Spleen (tissue), 11 donors: ENCODE measurements around the gene MYBPC3. TPM values are rescaled to one million over a fixed set of nuclear protein-coding genes. Genes with fewer than 3 reads are reported as not detected.
A peak's percentile ranks its signal among the peaks of the same experiment; 100 is the strongest.

ENCODE experiments used
- DNase-seq: peaks from one replicate; pipeline ENCODE4 v3.0.0-alpha.2; 2020
- H3K27ac ChIP-seq, 8 donors: fragments of 200-600 bp; sonication (generic) in 7 of 8; 1 replicate in 4 of 8; 2 replicates in 4 of 8; pipeline versions ENCODE4 v1.5.0 to v1.8.0; 2016 to 2021; ENCODE audit warnings: inconsistent platforms in 4 of 8, mild to moderate bottlenecking in 4 of 8, moderate library complexity in 1 of 8
- H3K27me3 ChIP-seq, 7 donors: fragments of 200-600 bp; sonication (generic) in 6 of 7; replicated peaks in 1 of 7; 1 replicate in 4 of 7; 2 replicates in 3 of 7; pipeline versions ENCODE4 v1.5.0 to v1.8.0; 2016 to 2021; ENCODE audit warnings: inconsistent platforms in 3 of 7, mild to moderate bottlenecking in 1 of 7
- H3K36me3 ChIP-seq, 6 donors: fragments of 200-600 bp; sonication (generic) in 5 of 6; 1 replicate in 4 of 6; 2 replicates in 2 of 6; pipeline versions ENCODE4 v1.5.0 to v1.8.0; 2016 to 2021; ENCODE audit warnings: inconsistent platforms in 2 of 6
- H3K4me1 ChIP-seq, 6 donors: fragments of 200-600 bp; sonication (generic) in 5 of 6; 1 replicate in 3 of 6; 2 replicates in 3 of 6; pipeline versions ENCODE4 v1.5.0 to v1.8.0; 2016 to 2021; ENCODE audit warnings: inconsistent platforms in 3 of 6
- H3K4me3 ChIP-seq, 8 donors: fragments of 200-600 bp; sonication (generic) in 7 of 8; 1 replicate in 4 of 8; 2 replicates in 4 of 8; pipeline versions ENCODE4 v1.5.0 to v1.8.0; 2016 to 2021; ENCODE audit warnings: inconsistent platforms in 4 of 8, mild to moderate bottlenecking in 4 of 8, moderate library complexity in 2 of 8
- H3K9me3 ChIP-seq, 8 donors: fragments of 200-600 bp; sonication (generic) in 7 of 8; 1 replicate in 4 of 8; 2 replicates in 4 of 8; pipeline versions ENCODE4 v1.5.0 to v1.8.0; 2016 to 2021; ENCODE audit warnings: inconsistent platforms in 4 of 8
- CTCF ChIP-seq, 11 experiments: fragments of 200-600 bp in 7 of 11; fragments of 450-650 bp in 4 of 11; sonication (generic) in 4 of 11; IDR thresholded peaks in 8 of 11; conservative IDR thresholded peaks in 3 of 11; 1 replicate in 7 of 11; 2 replicates in 4 of 11; pipeline versions ENCODE4 v1.4.0 to v1.8.0; 2016 to 2021; ENCODE audit warnings: antibody characterized with exemption in 11 of 11, inconsistent platforms in 4 of 11, mild to moderate bottlenecking in 1 of 11
- POLR2A ChIP-seq, 3 donors: fragments of 450-650 bp; IDR thresholded peaks; one replicate each; pipeline ENCODE4 v1.5.1; 2017; ENCODE audit warnings: antibody characterized with exemption in 3 of 3, mild to moderate bottlenecking in 1 of 3
- POLR2AphosphoS5 ChIP-seq, 3 donors: sonication (generic); formaldehyde crosslinking; IDR thresholded peaks; one replicate each; pipeline ENCODE4 v1.5.1; 2017; ENCODE audit warnings: antibody characterized with exemption in 3 of 3
- WGBS, 5 donors: extraction: QIAGEN DNeasy Blood & Tissue Kit in 3 of 5; methylation state at CpG; one replicate each; pipeline versions ENCODE4 v1.1.5 to v1.1.7; 2013 to 2018; 5-methylcytosine and 5-hydroxymethylcytosine counted together
- intact Hi-C: fragments of 100-400 bp; cut with DNase I; formaldehyde crosslinking; loops from one replicate; pipeline ENCODE4 v1.15.0; 2023; ENCODE audit warnings: low total_unique reads
- polyA plus RNA-seq, 3 donors: library from polyadenylated mRNA; stranded (reverse); fragments of 200-250 nt; gene quantifications; one replicate each; pipeline ENCODE4 v1.2.1, GENCODE V29; 2013
- total RNA-seq, 7 donors: library from RNA; depleted of rRNA in 3 of 7; stranded (reverse); fragments of >200 nt in 3 of 7; fragmentation: NEBNext Ultra II Directional in 4 of 7; extraction: Animal tissue kit (Norgen Biotek cat#: 25700) in 4 of 7; gene quantifications; one replicate each; pipeline versions ENCODE4 v1.1.0 to v1.2.1, GENCODE V29; 2016 to 2021
- donor health status: healthy with polysubstance abuse.
- donor health status: DM: no; HTN: no; CAD: no; lungs with moderate emphysema.
- donor health status: DM: no; HTN: no; CAD: no.
- donor health status: Bipolar disorder and iron deficiency.
- donor health status: healthy.
- donor health status: DM: no; HTN: no; CAD: no.
- donor health status: DM: yes; HTN: yes; CAD: no.

MYBPC3 gene
- total and polyA plus RNA-seq, 10 donors: 0.49 to 4.7 (median 1.5) TPM

- no peak for TF ChIP-seq POLR2A (IDR thresholded peaks at IDR 0.05)
- no peak for TF ChIP-seq POLR2AphosphoS5 (IDR thresholded peaks at IDR 0.05)
- TF ChIP-seq CTCF (IDR thresholded peaks at IDR 0.05 in 8 of 11, conservative IDR thresholded peaks at IDR 0.05 in 3 of 11): no peak
- peaks cover 0 to 46% (median 0%) of the 10 kb centered on the region in 6 donors for H3K36me3 ChIP-seq
- H3K4me1 ChIP-seq: peaks cover 0 to 11% (median 5%) of the 10 kb centered on the region in 6 donors
- 87 to 92% (median 88%) methylated on average over 17 to 18 of the region's 18 CpGs for WGBS, 5 donors
- H3K9me3 ChIP-seq: no peaks in the 10 kb centered on the region
- no peak for DNase-seq
- H3K27me3 ChIP-seq: peaks cover 0 to 18% (median 0%) of the 10 kb centered on the region in 7 donors
- H3K27ac ChIP-seq: no peak overlapping the region
- intact Hi-C loops: no loop called here
- H3K4me3 ChIP-seq: no peak overlapping the region
Observed at GRCh38 chr11:47345890-47346563, 6.5 kb downstream of the MYBPC3 start.

- no peak for DNase-seq
- WGBS, 5 donors: 93 to 100% (median 94%) methylated on average over 5 to 15 of the region's 15 CpGs
- intact Hi-C loops: no loop called here
Observed at GRCh38 chr11:47342854-47343253, 9.6 kb downstream of the MYBPC3 start.

GRCh38 chr11:47342036-47342803 lies 10.3 kb downstream of the MYBPC3 start:
- intact Hi-C loops: no loop called here
- no peak overlapping the region for H3K4me3 ChIP-seq
- no peak for DNase-seq
- peaks cover 0 to 5% (median 0%) of the 10 kb centered on the region in 7 donors for H3K27me3 ChIP-seq
- peaks cover 0 to 62% (median 0%) of the 10 kb centered on the region in 6 donors for H3K36me3 ChIP-seq
- no peaks in the 10 kb centered on the region for H3K4me1 ChIP-seq
- no peak for TF ChIP-seq POLR2A (IDR thresholded peaks at IDR 0.05)
- WGBS, 5 donors: 86 to 93% (median 88%) methylated on average over 20 to 24 of the region's 24 CpGs
- no peaks in the 10 kb centered on the region for H3K9me3 ChIP-seq
- H3K27ac ChIP-seq: no peak overlapping the region

More at GRCh38 chr11:47342854-47343253, 9.6 kb downstream of the MYBPC3 start:
- Histone ChIP-seq H3K36me3 (peaks cover 0 to 62% (median 0%) of the 10 kb centered on the region in 6 donors), H3K9me3 (no peaks in the 10 kb centered on the region), H3K27me3 (peaks cover 0 to 12% (median 0%) of the 10 kb centered on the region in 7 donors), H3K27ac (no peak overlapping the region), H3K4me1 (no peaks in the 10 kb centered on the region), H3K4me3 (no peak overlapping the region)
- TF ChIP-seq POLR2A (IDR thresholded peaks at IDR 0.05) (no peak), POLR2AphosphoS5 (IDR thresholded peaks at IDR 0.05) (no peak), CTCF (IDR thresholded peaks at IDR 0.05 in 8 of 11, conservative IDR thresholded peaks at IDR 0.05 in 3 of 11) (no peak)

GRCh38 chr11:47340980-47341775 lies 11.3 kb downstream of the MYBPC3 start:
- H3K4me3 ChIP-seq: no peak overlapping the region
- peak; percentile 67 for DNase-seq
- TF ChIP-seq CTCF (IDR thresholded peaks at IDR 0.05 in 8 of 11, conservative IDR thresholded peaks at IDR 0.05 in 3 of 11): no peak
- TF ChIP-seq POLR2AphosphoS5 (IDR thresholded peaks at IDR 0.05): no peak
- no peak for TF ChIP-seq POLR2A (IDR thresholded peaks at IDR 0.05)
- no peaks in the 10 kb centered on the region for H3K9me3 ChIP-seq
- peaks cover 0 to 1% (median 0%) of the 10 kb centered on the region in 7 donors for H3K27me3 ChIP-seq
- peaks cover 0 to 69% (median 0%) of the 10 kb centered on the region in 6 donors for H3K36me3 ChIP-seq
- H3K4me1 ChIP-seq: no peaks in the 10 kb centered on the region
- intact Hi-C loops: no loop called here
- WGBS, 5 donors: 70 to 86% (median 80%) methylated on average over 15 to 18 of the region's 18 CpGs
- H3K27ac ChIP-seq: no peak overlapping the region
